Astrocyte (in vitro differentiated cells and primary cell): Measurements from ENCODE around the gene FBXL4. TPM values are rescaled to one million over a fixed set of nuclear protein-coding genes. Genes with fewer than 3 reads are reported as not detected.

ENCODE experiments used
- DNase-seq: peaks from one replicate; pipeline ENCODE4 v3.0.0-alpha.2; 2010; ENCODE audit warnings: low read depth
- FAIRE-seq: peaks from 2 replicates; lab custom pipeline; 2011; peaks lifted over from hg19 to GRCh38; lab: Jason Lieb, UNC
- H2AFZ ChIP-seq: 2 replicates; pipeline ENCODE4 v1.6.0; 2012; ENCODE audit warnings: low read depth, low read length, inconsistent platforms
- H3K27ac ChIP-seq: 2 replicates; pipeline ENCODE4 v1.5.1; 2011; ENCODE audit warnings: low read depth, low read length, inconsistent platforms
- H3K27me3 ChIP-seq: 2 replicates; pipeline ENCODE4 v1.6.0; 2011; ENCODE audit warnings: low read length, inconsistent platforms; ENCODE audit not compliant: insufficient read depth
- H3K36me3 ChIP-seq: 2 replicates; pipeline ENCODE4 v1.5.1; 2011; ENCODE audit warnings: low read length, inconsistent platforms; ENCODE audit not compliant: insufficient read depth
- H3K4me1 ChIP-seq: 2 replicates; pipeline ENCODE4 v1.5.1; 2011; ENCODE audit warnings: low read length, inconsistent platforms; ENCODE audit not compliant: insufficient read depth
- H3K4me2 ChIP-seq: 2 replicates; pipeline ENCODE4 v1.6.0; 2012; ENCODE audit warnings: low read length, inconsistent platforms
- H3K4me3 ChIP-seq: 2 replicates; pipeline ENCODE4 v1.5.1; 2011; ENCODE audit warnings: low read depth, mild to moderate bottlenecking, low read length, inconsistent platforms; ENCODE audit not compliant: insufficient read depth
- H3K79me2 ChIP-seq: 2 replicates; pipeline ENCODE4 v1.6.0; 2012; ENCODE audit warnings: mild to moderate bottlenecking, low read length, inconsistent platforms; ENCODE audit not compliant: insufficient read depth
- H3K9ac ChIP-seq: 2 replicates; pipeline ENCODE4 v1.6.0; 2012; ENCODE audit warnings: mild to moderate bottlenecking, low read length, inconsistent platforms
- H3K9me3 ChIP-seq: 2 replicates; pipeline ENCODE4 v1.5.1; 2012; ENCODE audit warnings: low read depth, mild to moderate bottlenecking, low read length, inconsistent platforms; ENCODE audit not compliant: insufficient read depth
- H4K20me1 ChIP-seq: 2 replicates; pipeline ENCODE4 v1.6.0; 2012; ENCODE audit warnings: low read length, inconsistent platforms; ENCODE audit not compliant: insufficient read depth
- H3K27ac Mint-ChIP-seq: one replicate; pipeline ENCODE4 v1.8.0; 2021; ENCODE audit warnings: mild to moderate bottlenecking, mixed read lengths; ENCODE audit not compliant: unreplicated experiment
- H3K27me3 Mint-ChIP-seq: one replicate; pipeline ENCODE4 v1.8.0; 2021; ENCODE audit warnings: low read depth, mixed read lengths; ENCODE audit not compliant: unreplicated experiment
- H3K36me3 Mint-ChIP-seq: one replicate; pipeline ENCODE4 v1.8.0; 2021; ENCODE audit warnings: low read depth, mixed read lengths; ENCODE audit not compliant: unreplicated experiment
- H3K4me1 Mint-ChIP-seq: one replicate; pipeline ENCODE4 v1.8.0; 2021; ENCODE audit warnings: low read depth, mixed read lengths; ENCODE audit not compliant: unreplicated experiment
- H3K4me3 Mint-ChIP-seq: one replicate; pipeline ENCODE4 v1.8.0; 2021; ENCODE audit warnings: mild to moderate bottlenecking, moderate library complexity, mixed read lengths; ENCODE audit not compliant: unreplicated experiment
- H3K9me3 Mint-ChIP-seq: one replicate; pipeline ENCODE4 v1.8.0; 2021; ENCODE audit warnings: mild to moderate bottlenecking, mixed read lengths; ENCODE audit not compliant: unreplicated experiment
- CTCF ChIP-seq: IDR thresholded peaks from 2 replicates; pipeline ENCODE4 v1.5.1; 2011; ENCODE audit warnings: low read depth, mild to moderate bottlenecking, inconsistent platforms, low read length, moderate library complexity; ENCODE audit not compliant: insufficient read depth
- EZH2 ChIP-seq: IDR thresholded peaks from 2 replicates; pipeline ENCODE4 v1.6.1; 2012; ENCODE audit warnings: mild to moderate bottlenecking, low read length, inconsistent platforms; ENCODE audit not compliant: insufficient read depth
- total RNA-seq: library from RNA; stranded (reverse); gene quantifications from 2 replicates; pipeline ENCODE4 v1.2.1, GENCODE V29; 2021

FBXL4 gene
- total RNA-seq, 1 donor from 2014 or later, result 16.1 TPM

GRCh38 chr6:98823428-98824161, 124.2 kb downstream of the FBXL4 start:
- peak overlapping the region; percentile 86 for H3K4me3 Mint-ChIP-seq
- Histone ChIP-seq H3K4me1 (peaks cover 12% of the 10 kb centered on the region), H3K79me2 (no peaks in the 10 kb centered on the region), H3K4me2 (peak overlapping the region; percentile 91), H3K9ac (peak overlapping the region; percentile 33), H4K20me1 (no peaks in the 10 kb centered on the region), H2AFZ (peak overlapping the region; percentile 86), H3K9me3 (no peaks in the 10 kb centered on the region), H3K27ac (no peak overlapping the region), H3K36me3 (no peaks in the 10 kb centered on the region), H3K27me3 (peaks cover 51% of the 10 kb centered on the region), H3K4me3 (peak overlapping the region; percentile 58)
- peaks cover 19% of the 10 kb centered on the region for H3K4me1 Mint-ChIP-seq
- no peaks in the 10 kb centered on the region for H3K36me3 Mint-ChIP-seq
- no peak for TF ChIP-seq EZH2
- TF ChIP-seq CTCF, result no peak
- DNase-seq (no peak), FAIRE-seq (no peak)
- H3K27me3 Mint-ChIP-seq, result peaks cover 62% of the 10 kb centered on the region
- H3K27ac Mint-ChIP-seq, result no peak overlapping the region
- peaks cover 3% of the 10 kb centered on the region for H3K9me3 Mint-ChIP-seq

GRCh38 chr6:98821756-98822405, 125.9 kb downstream of the FBXL4 start:
- Histone ChIP-seq H3K4me3 (no peak overlapping the region), H3K9me3 (no peaks in the 10 kb centered on the region), H2AFZ (no peak overlapping the region), H3K27me3 (peaks cover 35% of the 10 kb centered on the region), H3K36me3 (no peaks in the 10 kb centered on the region), H3K27ac (no peak overlapping the region), H4K20me1 (no peaks in the 10 kb centered on the region), H3K4me2 (peak overlapping the region; percentile 12), H3K9ac (no peak overlapping the region), H3K79me2 (no peaks in the 10 kb centered on the region), H3K4me1 (peaks cover 8% of the 10 kb centered on the region)
- FAIRE-seq (no peak), DNase-seq (peak; percentile 59)
- H3K27ac Mint-ChIP-seq, result no peak overlapping the region
- no peak for TF ChIP-seq EZH2
- H3K4me3 Mint-ChIP-seq, result no peak overlapping the region
- H3K27me3 Mint-ChIP-seq, result peaks cover 52% of the 10 kb centered on the region
- H3K36me3 Mint-ChIP-seq, result no peaks in the 10 kb centered on the region
- no peaks in the 10 kb centered on the region for H3K9me3 Mint-ChIP-seq
- peaks cover 16% of the 10 kb centered on the region for H3K4me1 Mint-ChIP-seq

Other genes with a start within 250 kb of the FBXL4 start
- gene POU3F2, start 113.4 kb downstream of the FBXL4 start, total RNA-seq, result 1.9 and 2.1 TPM in 2 replicates